ENCODE results near the gene SHROOM4.

SHROOM4 gene

GRCh38 chrX:50618788-50619558, 195.0 kb downstream of the SHROOM4 start:
- no peak for DNase-seq (ENCODE audit: low read depth in 2 of 2)

- no peak for DNase-seq (ENCODE audit: low read depth in 2 of 2)
Observed at GRCh38 chrX:50617183-50617582, 196.8 kb downstream of the SHROOM4 start.

DNA sequence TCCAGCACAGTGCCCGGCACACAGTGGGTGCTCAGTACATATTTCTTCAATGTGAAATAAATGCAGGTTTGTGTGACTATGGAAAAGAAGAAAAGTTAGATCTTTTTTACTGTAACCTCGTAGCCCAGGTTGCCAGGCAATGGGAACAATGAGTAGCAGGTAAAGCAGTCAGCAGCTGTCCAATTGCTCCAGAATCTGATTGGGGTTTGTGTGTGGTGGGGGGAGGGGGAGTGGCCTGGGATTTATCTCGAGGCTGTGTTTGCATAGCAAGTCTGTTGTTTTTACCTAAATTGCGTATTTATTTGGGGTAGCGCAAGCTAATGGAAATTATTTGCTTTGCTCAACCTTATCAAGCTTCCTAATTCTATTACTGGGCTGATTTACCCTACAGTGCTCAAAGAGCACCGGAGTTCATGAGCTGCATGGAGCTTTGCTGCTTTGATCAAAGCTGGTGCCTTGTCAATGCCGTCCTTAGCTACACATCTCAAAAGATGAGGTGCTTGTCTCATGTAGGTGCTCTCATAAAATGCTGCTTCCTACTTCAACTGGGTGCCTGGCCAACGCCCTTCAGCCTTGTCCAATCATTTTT, 198.3 kb downstream of the SHROOM4 start:
- DNase-seq (ENCODE audit: low read depth in 2 of 2) = no peak

GRCh38 chrX:50614460-50614859, 199.5 kb downstream of the SHROOM4 start:
- no peak for DNase-seq (ENCODE audit: low read depth in 2 of 2)

GRCh38 chrX:50613846-50614245, 200.1 kb downstream of the SHROOM4 start:
- no peak for DNase-seq (ENCODE audit: low read depth in 2 of 2)

GRCh38 chrX:50609796-50610195, 204.2 kb downstream of the SHROOM4 start:
- no peak for DNase-seq (ENCODE audit: low read depth in 2 of 2)

GRCh38 chrX:50606300-50606950, 207.6 kb downstream of the SHROOM4 start:
- DNase-seq (ENCODE audit: low read depth in 2 of 2) = no peak

GRCh38 chrX:50596056-50596455, 217.9 kb downstream of the SHROOM4 start:
- DNase-seq (ENCODE audit: low read depth in 2 of 2) = no peak

DNA sequence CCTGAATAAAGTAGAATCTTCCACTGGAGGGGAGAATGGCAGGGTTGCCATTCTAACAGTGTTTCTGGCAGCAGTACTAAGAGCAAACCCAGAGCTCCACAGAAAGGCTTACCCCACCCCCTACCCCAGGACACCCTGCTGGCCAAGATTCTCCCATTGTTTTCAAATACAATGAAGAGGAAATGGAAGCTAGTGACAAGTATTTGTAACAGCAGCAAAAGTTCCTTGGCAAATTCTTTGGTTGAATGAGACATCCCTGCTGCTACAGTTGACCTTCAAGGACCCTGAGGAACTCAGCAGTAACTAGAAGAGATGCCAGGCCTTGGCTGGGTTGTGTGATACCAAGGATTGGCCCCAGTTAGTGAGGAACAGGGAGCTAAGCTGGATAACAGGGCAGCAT, 219.2 kb downstream of the SHROOM4 start:
- DNase-seq (ENCODE audit: low read depth in 2 of 2) = no peak

- DNase-seq (ENCODE audit: low read depth in 2 of 2) = no peak
Observed at GRCh38 chrX:50586980-50587379, 227.0 kb downstream of the SHROOM4 start.

- no peak for DNase-seq (ENCODE audit: low read depth in 2 of 2)
Observed at GRCh38 chrX:50586407-50586806, 227.6 kb downstream of the SHROOM4 start.

- no peak for DNase-seq (ENCODE audit: low read depth in 2 of 2)
Observed at GRCh38 chrX:50581405-50581804, 232.6 kb downstream of the SHROOM4 start.

GRCh38 chrX:50579955-50580354, 234.0 kb downstream of the SHROOM4 start:
- peak; percentile 1 to 12 for DNase-seq (ENCODE audit: low read depth in 2 of 2)

GRCh38 chrX:50577326-50577725, 236.7 kb downstream of the SHROOM4 start:
- DNase-seq (ENCODE audit: low read depth in 2 of 2) = no peak

- DNase-seq (ENCODE audit: low read depth in 2 of 2) = no peak
Observed at GRCh38 chrX:50567636-50568035, 246.4 kb downstream of the SHROOM4 start.

GRCh38 chrX:50565718-50566117, 248.3 kb downstream of the SHROOM4 start:
- DNase-seq (ENCODE audit: low read depth in 2 of 2) = no peak

All from stimulated activated CD8-positive, alpha-beta memory T cell treated with anti-CD3 and anti-CD28 coated beads, Interleukin-7, amount 100 ng/mL, for 4 hours (primary cell).